ENCODE measurements around the gene KIF16B.

DNA sequence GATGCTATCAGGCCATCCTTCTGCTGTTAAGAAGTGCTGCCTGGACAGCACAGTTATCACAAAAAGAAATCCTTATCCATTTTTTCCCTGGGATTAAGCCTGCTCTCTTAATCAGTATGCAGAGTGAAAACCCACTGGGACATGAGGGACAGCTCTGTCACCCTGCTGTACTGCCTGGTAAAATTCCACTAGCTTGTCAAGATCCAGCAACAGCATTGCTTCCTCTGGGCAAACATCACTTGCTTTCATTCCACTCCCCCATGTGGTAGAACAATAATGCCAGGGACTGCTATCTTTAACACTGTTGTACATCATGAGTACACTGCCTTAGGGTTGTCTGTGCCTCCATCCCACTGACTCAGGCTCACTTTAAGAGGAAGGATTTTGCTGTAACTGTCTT, 331.3 kb downstream of the KIF16B start:
- TF ChIP-seq POLR2A (IDR thresholded peaks at IDR 0.05) = no peak
- TF ChIP-seq EP300 (IDR thresholded peaks at IDR 0.05) = no peak
